22Rv1 (cell line): ENCODE measurements around the gene KNCN.

Experiments used
- H3K27ac ChIP-seq: fragments of 450-650 bp; 2 replicates; pipeline ENCODE4 v1.5.1; 2017
- CTCF ChIP-seq: fragments of 450-650 bp; IDR thresholded peaks from 2 replicates; pipeline ENCODE4 v1.5.1; 2017; ENCODE audit warnings: mild to moderate bottlenecking
- ZFX ChIP-seq: fragments of 450-650 bp; IDR thresholded peaks from 2 replicates; pipeline ENCODE4 v1.6.1; 2017; ENCODE audit warnings: antibody characterized with exemption, borderline replicate concordance

Gene KNCN

GRCh38 chr1:46527474-46528296 lies 23.8 kb downstream of the KNCN start:
- TF ChIP-seq ZFX (no peak), CTCF (peak; percentile 97)
- H3K27ac ChIP-seq: no peak overlapping the region

- H3K27ac ChIP-seq: no peak overlapping the region
- TF ChIP-seq ZFX: no peak
- TF ChIP-seq CTCF: no peak
Measured at GRCh38 chr1:46526691-46527291, 24.7 kb downstream of the KNCN start.

GRCh38 chr1:46526013-46526690 lies 25.3 kb downstream of the KNCN start:
- no peak overlapping the region for H3K27ac ChIP-seq
- TF ChIP-seq CTCF (no peak), ZFX (no peak)

- no peak overlapping the region for H3K27ac ChIP-seq
- no peak for TF ChIP-seq ZFX
Measured at GRCh38 chr1:46525253-46525983, 26.0 kb downstream of the KNCN start.

- TF ChIP-seq ZFX: no peak
- no peak for TF ChIP-seq CTCF
- H3K27ac ChIP-seq: no peak overlapping the region
Measured at GRCh38 chr1:46524843-46525242, 26.6 kb downstream of the KNCN start.

- H3K27ac ChIP-seq: no peak overlapping the region
Measured at GRCh38 chr1:46523496-46524353, 27.7 kb downstream of the KNCN start.

More at GRCh38 chr1:46523496-46524353, 27.7 kb downstream of the KNCN start:
- no peak for TF ChIP-seq CTCF
- TF ChIP-seq ZFX: no peak
